H1 (cell line): ENCODE measurements around the gene PLEKHA5. TPM values are rescaled to one million over a fixed set of nuclear protein-coding genes. Genes with fewer than 3 reads are reported as not detected.
A peak's percentile ranks its signal among the peaks of the same experiment; 100 is the strongest.

Source experiments
- CTCF ChIA-PET: fragments of 300-600 bp; sonication (Branson Sonifier 250); formaldehyde crosslinking; loops from one replicate; lab custom pipeline; 2021; ENCODE audit not compliant: partially characterized antibody; lab: Charles Lee
- POLR2A ChIA-PET: fragments of 300-600 bp; sonication (Branson Sonifier 250); formaldehyde crosslinking; loops from one replicate; lab custom pipeline; 2021; ENCODE audit warnings: inconsistent platforms; ENCODE audit not compliant: partially characterized antibody; lab: Charles Lee
- DNase-seq, 2 experiments: peaks; one replicate each; pipeline versions ENCODE4 v3.0.0 to v3.0.0-alpha.2; 2010 to 2022; ENCODE audit warnings: low spot score in 2 of 2, low read depth in 1 of 2, mixed read lengths in 1 of 2
- FAIRE-seq: peaks from 2 replicates; lab custom pipeline; 2011; peaks lifted over from hg19 to GRCh38; lab: Jason Lieb, UNC
- H2AFZ ChIP-seq: 2 replicates; pipeline ENCODE4 v1.8.1; 2012; ENCODE audit warnings: low read length, inconsistent platforms
- H2AK5ac ChIP-seq: 2 replicates; pipeline ENCODE4 v1.6.1; 2013; ENCODE audit warnings: low read depth, low read length
- H2BK120ac ChIP-seq: replicated peaks from 2 replicates; pipeline ENCODE3; 2013; ENCODE audit warnings: low read depth, low read length, inconsistent platforms
- H2BK12ac ChIP-seq: 2 replicates; pipeline ENCODE4 v1.6.1; 2013; ENCODE audit warnings: low read depth, low read length
- H2BK15ac ChIP-seq: 2 replicates; pipeline ENCODE4 v1.6.1; 2013; ENCODE audit warnings: low read length
- H2BK20ac ChIP-seq: 2 replicates; pipeline ENCODE4 v1.6.1; 2013; ENCODE audit warnings: low read length
- H2BK5ac ChIP-seq: 2 replicates; pipeline ENCODE4 v1.6.1; 2013; ENCODE audit warnings: low read depth, low read length
- H3K14ac ChIP-seq: 2 replicates; pipeline ENCODE4 v1.6.1; 2013; ENCODE audit warnings: inconsistent platforms; ENCODE audit not compliant: insufficient read length
- H3K18ac ChIP-seq: 2 replicates; pipeline ENCODE4 v1.6.1; 2013; ENCODE audit warnings: low read length; ENCODE audit errors: extremely low read depth
- H3K23ac ChIP-seq: 2 replicates; pipeline ENCODE4 v1.6.1; 2013; ENCODE audit warnings: inconsistent platforms; ENCODE audit not compliant: insufficient read length
- H3K23me2 ChIP-seq: 2 replicates; pipeline ENCODE4 v1.6.1; 2013; ENCODE audit warnings: low read depth, low read length
- H3K27ac ChIP-seq: 2 replicates; pipeline ENCODE4 v1.6.1; 2011; ENCODE audit warnings: low read depth, low read length, inconsistent platforms
- H3K27me3 ChIP-seq, 4 experiments: replicated peaks in 1 of 4; 1 replicate in 1 of 4; 2 replicates in 3 of 4; pipeline versions ENCODE4 v1.6.1 to v1.8.1; 2011 to 2013; ENCODE audit warnings: low read length in 3 of 4, mild to moderate bottlenecking in 3 of 4, inconsistent platforms in 2 of 4, mixed read lengths in 2 of 4, moderate library complexity in 1 of 4; ENCODE audit not compliant: control insufficient read depth in 3 of 4, insufficient read depth in 3 of 4; ENCODE audit errors: extremely low read depth in 1 of 4
- H3K36me3 ChIP-seq, 4 experiments: 2 replicates each; pipeline versions ENCODE4 v1.6.1 to v1.8.1; 2011 to 2013; ENCODE audit warnings: mild to moderate bottlenecking in 4 of 4, low read length in 3 of 4, moderate library complexity in 2 of 4, control low read depth in 1 of 4, inconsistent platforms in 1 of 4; ENCODE audit not compliant: insufficient read depth in 4 of 4, control insufficient read depth in 2 of 4
- H3K4ac ChIP-seq: replicated peaks from 2 replicates; pipeline ENCODE3; 2013; ENCODE audit warnings: low read length, low read depth, mixed read lengths, inconsistent platforms; ENCODE audit not compliant: insufficient read length
- H3K4me1 ChIP-seq, 4 experiments: replicated peaks in 1 of 4; 1 replicate in 1 of 4; 2 replicates in 3 of 4; pipeline versions ENCODE4 v1.6.1 to v1.8.1; 2011 to 2013; ENCODE audit warnings: low read length in 3 of 4, inconsistent platforms in 2 of 4, mixed read lengths in 1 of 4; ENCODE audit not compliant: insufficient read depth in 4 of 4, control insufficient read depth in 3 of 4
- H3K4me2 ChIP-seq, 2 experiments: 2 replicates each; pipeline versions ENCODE4 v1.6.1 to v1.8.1; 2011 to 2013; ENCODE audit warnings: low read depth in 2 of 2, low read length in 2 of 2, control low read depth in 1 of 2, inconsistent platforms in 1 of 2, mild to moderate bottlenecking in 1 of 2; ENCODE audit not compliant: insufficient read depth in 1 of 2
- H3K4me3 ChIP-seq, 4 experiments: fragments of 200-600, 300-600 bp in 1 of 4; sonication (generic), shearing (Covaris generic), sonication (Bioruptor Twin) in 1 of 4; 2 replicates each; pipeline versions ENCODE4 v1.5.1 to v1.8.1; 2011 to 2016; ENCODE audit warnings: low read length in 4 of 4, low read depth in 3 of 4, control low read depth in 2 of 4, inconsistent platforms in 2 of 4, mild to moderate bottlenecking in 2 of 4, mixed read lengths in 1 of 4, moderate library complexity in 1 of 4; ENCODE audit not compliant: insufficient read depth in 2 of 4; ENCODE audit errors: extremely low read depth in 1 of 4
- H3K56ac ChIP-seq: replicated peaks from 2 replicates; pipeline ENCODE3; 2013; ENCODE audit warnings: low read depth, mild to moderate bottlenecking, mixed read lengths, low read length, inconsistent platforms; ENCODE audit not compliant: insufficient read length
- H3K79me1 ChIP-seq: 2 replicates; pipeline ENCODE4 v1.6.1; 2013; ENCODE audit warnings: low read depth, low read length, control low read depth
- H3K79me2 ChIP-seq, 2 experiments: 2 replicates each; pipeline versions ENCODE4 v1.6.1 to v1.8.1; 2012 to 2013; ENCODE audit warnings: low read length in 2 of 2, mild to moderate bottlenecking in 2 of 2, inconsistent platforms in 1 of 2; ENCODE audit not compliant: insufficient read depth in 2 of 2, control insufficient read depth in 1 of 2
- H3K9ac ChIP-seq, 4 experiments: replicated peaks in 1 of 4; 1 replicate in 1 of 4; 2 replicates in 3 of 4; pipeline versions ENCODE4 v1.6.1 to v1.8.1; 2011 to 2013; ENCODE audit warnings: low read depth in 3 of 4, low read length in 3 of 4, control low read depth in 2 of 4, mild to moderate bottlenecking in 2 of 4, moderate library complexity in 2 of 4, inconsistent platforms in 1 of 4; ENCODE audit errors: extremely low read depth in 1 of 4
- H3K9me3 ChIP-seq, 2 experiments: 2 replicates each; pipeline versions ENCODE4 v1.6.1 to v1.8.1; 2012 to 2013; ENCODE audit warnings: mild to moderate bottlenecking in 2 of 2, moderate library complexity in 2 of 2, control low read depth in 1 of 2, inconsistent platforms in 1 of 2, low read depth in 1 of 2, low read length in 1 of 2, mixed read lengths in 1 of 2; ENCODE audit not compliant: insufficient read depth in 2 of 2
- H4K20me1 ChIP-seq, 2 experiments: replicated peaks in 1 of 2; 2 replicates each; pipeline versions ENCODE3 to v1.8.1; 2011 to 2013; ENCODE audit warnings: inconsistent platforms in 2 of 2, low read length in 2 of 2, mild to moderate bottlenecking in 1 of 2; ENCODE audit not compliant: insufficient read depth in 2 of 2, control insufficient read depth in 1 of 2
- H4K5ac ChIP-seq: 2 replicates; pipeline ENCODE4 v1.6.1; 2013; ENCODE audit warnings: low read length, low read depth, mixed read lengths, inconsistent platforms; ENCODE audit not compliant: insufficient read length
- H4K8ac ChIP-seq: 2 replicates; pipeline ENCODE4 v1.8.0; 2013; ENCODE audit warnings: mild to moderate bottlenecking, moderate library complexity, low read length, inconsistent platforms; ENCODE audit not compliant: insufficient read depth; ENCODE audit errors: extremely low read depth
- H4K91ac ChIP-seq: replicated peaks from 2 replicates; pipeline ENCODE3; 2013; ENCODE audit warnings: low read length, mixed read lengths, inconsistent platforms; ENCODE audit not compliant: insufficient read length
- CHD1 ChIP-seq: IDR thresholded peaks from 2 replicates; pipeline ENCODE4 v1.6.1; 2012; ENCODE audit warnings: low read depth, low read length, improper control_type of control experiment
- CTBP2 ChIP-seq: IDR thresholded peaks from 2 replicates; pipeline ENCODE4 v1.7.0; 2011; ENCODE audit warnings: borderline replicate concordance, mild to moderate bottlenecking, moderate library complexity, mixed read lengths, low read length; ENCODE audit not compliant: insufficient read depth, insufficient read length
- GABPA ChIP-seq: IDR thresholded peaks from 2 replicates; pipeline ENCODE4 v1.6.1; 2011; ENCODE audit warnings: mild to moderate bottlenecking, low read length, moderate library complexity, borderline replicate concordance; ENCODE audit not compliant: insufficient read depth
- KDM1A ChIP-seq: fragments of 200-600, 300-600 bp; sonication (generic); IDR thresholded peaks from 2 replicates; pipeline ENCODE4 v1.7.1; 2016; ENCODE audit warnings: mild to moderate bottlenecking, low read length, borderline replicate concordance
- KDM5A ChIP-seq: fragments of 200-600 bp; IDR thresholded peaks from 2 replicates; pipeline ENCODE4 v1.7.1; 2012; ENCODE audit warnings: mild to moderate bottlenecking, low read length, inconsistent platforms, mixed read lengths
- NANOG ChIP-seq: IDR thresholded peaks from 2 replicates; pipeline ENCODE4 v1.6.1; 2011; ENCODE audit warnings: low read length, low read depth, mild to moderate bottlenecking, inconsistent platforms; ENCODE audit not compliant: insufficient read depth, poor library complexity, severe bottlenecking
- SP2 ChIP-seq: IDR thresholded peaks from 2 replicates; pipeline ENCODE4 v1.6.1; 2012; ENCODE audit warnings: mild to moderate bottlenecking, low read length, inconsistent platforms
- SP4 ChIP-seq: IDR thresholded peaks from 2 replicates; pipeline ENCODE4 v1.6.1; 2012; ENCODE audit warnings: low read length, inconsistent platforms
- TAF7 ChIP-seq: optimal IDR thresholded peaks from 2 replicates; pipeline ENCODE3; 2011; ENCODE audit warnings: low read depth, mild to moderate bottlenecking, inconsistent platforms, low read length, moderate library complexity, borderline replicate concordance
- YY1 ChIP-seq: IDR thresholded peaks from 2 replicates; pipeline ENCODE4 v1.6.1; 2011; ENCODE audit warnings: low read depth, mild to moderate bottlenecking, low read length
- WGBS, 2 experiments: shearing (Covaris generic) in 1 of 2; methylation state at CpG; one replicate each; pipeline versions ENCODE4 v1.1.6 to v1.1.7; 2013 to 2015; ENCODE audit warnings: low lambda C conversion rate in 2 of 2, mixed read lengths in 2 of 2, inconsistent platforms in 1 of 2, low coverage in 1 of 2, missing lambda C conversion rate in 1 of 2; ENCODE audit not compliant: insufficient replicate concordance in 2 of 2, insufficient coverage in 1 of 2, insufficient read length in 1 of 2; ENCODE audit errors: extremely low coverage in 1 of 2, missing lambda C conversion rate in 1 of 2; 5-methylcytosine and 5-hydroxymethylcytosine counted together
- polyA plus RNA-seq, 7 experiments: library from polyadenylated mRNA; depleted of rRNA in 3 of 7; stranded (reverse) in 5 of 7; unstranded in 2 of 7; fragments of >200 nt in 5 of 7; fragments of 200-250 nt in 2 of 7; gene quantifications; 1 replicate in 5 of 7; 2 replicates in 1 of 7; 4 replicates in 1 of 7; pipeline versions ENCODE4 v1.2.1 to v1.2.3, GENCODE V29; 2011 to 2013; ENCODE audit warnings: missing spikeins in 2 of 7, mixed read lengths in 2 of 7
- total RNA-seq: library from RNA; stranded (reverse); fragmentation: NEBNext Ultra II Directional; extraction: Animal tissue kit (Norgen Biotek cat#: 25700); gene quantifications from 2 replicates; pipeline ENCODE4 v1.2.1, GENCODE V29; 2021

Gene PLEKHA5
- total and polyA plus RNA-seq, 2 of the 8 experiments (the other 6 are each of a cell fraction or from before 2014, with no cell fraction given), result 17.2 to 66.1 TPM

GRCh38 chr12:19236656-19237055 is 107.1 kb downstream of the PLEKHA5 start:
- Histone ChIP-seq H3K27me3 (no peaks in the 10 kb centered on the region), H3K79me1 (no peaks in the 10 kb centered on the region; the same call in 1 of the 2 replicates), H3K36me3 (no peaks in the 10 kb centered on the region), H3K4me3 (no peak overlapping the region), H3K14ac (no peak overlapping the region), H3K18ac (no peak overlapping the region), H2AFZ (no peak overlapping the region), H2BK120ac (no peak overlapping the region), H2BK5ac (no peak overlapping the region), H2AK5ac (no peak overlapping the region), H4K91ac (no peak overlapping the region), H2BK15ac (no peak overlapping the region), H3K4me2 (no peak overlapping the region), H3K56ac (no peak overlapping the region), H4K5ac (no peak overlapping the region), H3K4ac (no peak overlapping the region), H4K8ac (no peak overlapping the region), H3K4me1 (peaks cover 0 to 15% (median 5%) of the 10 kb centered on the region in 4 experiments; a peak in 4 of 7 replicates), H3K23me2 (no peaks in the 10 kb centered on the region), H3K79me2 (peaks cover 5 to 91% of the 10 kb centered on the region in 2 experiments; a peak in 3 of 4 replicates), H3K23ac (no peak overlapping the region), H2BK12ac (no peak overlapping the region), H4K20me1 (peaks cover 4 to 7% of the 10 kb centered on the region in 2 experiments), H3K9ac (peak overlapping the region in 1 of 4 experiments; percentile 34; a peak in 1 of 7 replicates), H3K9me3 (no peaks in the 10 kb centered on the region), H3K27ac (no peak overlapping the region), H2BK20ac (no peak overlapping the region)
- DNase-seq (no peak), FAIRE-seq (no peak)
- WGBS, 2 experiments, result 81% methylated on average over 3 of the region's 3 CpGs; no CpG with 5 or more reads in 1 of the 2 experiments
- POLR2A ChIA-PET, result interaction anchor here (0.6 to 1.3 kb wide), 2 partner anchors 9 to 74 kb away, joined by 4 read pairs; no protein-coding TSS in a partner anchor
- TF ChIP-seq TAF7 (no peak), SP4 (no peak), SP2 (no peak), CTBP2 (no peak), GABPA (no peak), KDM5A (no peak), CHD1 (no peak), KDM1A (no peak), NANOG (no peak), YY1 (no peak)
- CTCF ChIA-PET, result interaction anchor here (3.5 kb wide), 1 partner anchor 14 kb away, joined by 11 read pairs; no protein-coding TSS in a partner anchor
